GM23248 (cell line): ENCODE data around the gene RSAD1. TPM values are rescaled to one million over a fixed set of nuclear protein-coding genes. Genes with fewer than 3 reads are reported as not detected.
A peak's percentile ranks its signal among the peaks of the same experiment; 100 is the strongest.

Source experiments
- DNase-seq: peaks from one replicate; pipeline ENCODE4 v3.0.0-alpha.2; 2015
- H2AFZ ChIP-seq: fragments of 200-600 bp; sonication (generic); 2 replicates; pipeline ENCODE4 v1.6.1; 2016; ENCODE audit warnings: antibody characterized with exemption
- H3F3A ChIP-seq: fragments of 200-600 bp; sonication (generic); 2 replicates; pipeline ENCODE4 v1.6.1; 2016; ENCODE audit warnings: mild to moderate bottlenecking, antibody characterized with exemption, mixed run types; ENCODE audit not compliant: insufficient read depth
- H3K27ac ChIP-seq: fragments of 200-600 bp; sonication (generic); 2 replicates; pipeline ENCODE4 v1.5.1; 2016; ENCODE audit warnings: mild to moderate bottlenecking
- H3K27me3 ChIP-seq: fragments of 200-600 bp; sonication (generic); replicated peaks from 2 replicates; pipeline ENCODE4 v1.6.1; 2016; ENCODE audit warnings: mild to moderate bottlenecking; ENCODE audit not compliant: insufficient read depth
- H3K36me3 ChIP-seq: fragments of 200-600 bp; sonication (generic); 2 replicates; pipeline ENCODE4 v1.6.1; 2016; ENCODE audit warnings: low read depth, mild to moderate bottlenecking
- H3K4me1 ChIP-seq: fragments of 200-600 bp; sonication (generic); 2 replicates; pipeline ENCODE4 v1.6.1; 2016; ENCODE audit warnings: mild to moderate bottlenecking; ENCODE audit not compliant: insufficient read depth
- H3K4me2 ChIP-seq: fragments of 200-600 bp; sonication (generic); one replicate; pipeline ENCODE4 v1.6.1; 2016; ENCODE audit warnings: mild to moderate bottlenecking; ENCODE audit not compliant: unreplicated experiment
- H3K4me3 ChIP-seq: fragments of 200-600 bp; sonication (generic); 2 replicates; pipeline ENCODE4 v1.5.1; 2016; ENCODE audit warnings: mild to moderate bottlenecking
- H3K79me2 ChIP-seq: fragments of 200-600 bp; sonication (generic); 2 replicates; pipeline ENCODE4 v1.6.1; 2016; ENCODE audit warnings: mild to moderate bottlenecking; ENCODE audit not compliant: insufficient read depth
- H3K9ac ChIP-seq: fragments of 200-600 bp; sonication (generic); 2 replicates; pipeline ENCODE4 v1.6.1; 2016; ENCODE audit warnings: mild to moderate bottlenecking
- H3K9me2 ChIP-seq: fragments of 200-600 bp; sonication (generic); 2 replicates; pipeline ENCODE4 v1.6.1; 2016; ENCODE audit warnings: mixed run types, mild to moderate bottlenecking, moderate library complexity; ENCODE audit not compliant: insufficient read depth
- H3K9me3 ChIP-seq: fragments of 200-600 bp; sonication (generic); one replicate; pipeline ENCODE4 v1.6.1; 2017; ENCODE audit warnings: low read depth
- H4K20me1 ChIP-seq: fragments of 200-600 bp; sonication (generic); 2 replicates; pipeline ENCODE4 v1.6.0; 2016; ENCODE audit not compliant: insufficient read depth
- EZH2 ChIP-seq: fragments of 200-600 bp; sonication (generic); IDR thresholded peaks from 2 replicates; pipeline ENCODE4 v1.6.1; 2018; ENCODE audit warnings: antibody characterized with exemption, mild to moderate bottlenecking; ENCODE audit not compliant: insufficient read depth, poor library complexity, severe bottlenecking
- EZH2phosphoT487 ChIP-seq: fragments of 200-600 bp; sonication (generic); IDR thresholded peaks from 2 replicates; pipeline ENCODE4 v1.6.1; 2018; ENCODE audit warnings: antibody characterized with exemption, moderate library complexity, mild to moderate bottlenecking, low read depth; ENCODE audit not compliant: insufficient read depth
- WGBS, 2 experiments: methylation state at CpG; one replicate each; pipeline ENCODE4 v1.1.6; 2015 to 2017; ENCODE audit warnings: low lambda C conversion rate in 2 of 2, low coverage in 1 of 2; ENCODE audit errors: missing lambda C conversion rate in 2 of 2; 5-methylcytosine and 5-hydroxymethylcytosine counted together
- in situ Hi-C: fragments of 300-500 bp; cut with MboI; formaldehyde crosslinking; loops from 2 replicates; pipeline ENCODE4 v1.15.0; 2020
- polyA plus RNA-seq: library from polyadenylated mRNA; unstranded; fragments of >200 nt; fragmentation: Nextera tagmentation; extraction: Ambion mirVana; gene quantifications from 2 replicates; pipeline ENCODE4 v1.2.1, GENCODE V29; 2016
- total RNA-seq: library from RNA; depleted of rRNA; stranded (reverse); fragments of >200 nt; shearing (Covaris generic); gene quantifications from 2 replicates; pipeline ENCODE4 v1.2.3, GENCODE V29; 2014

The RSAD1 gene
- total and polyA plus RNA-seq, 2 experiments from 2014 or later = 19.8 to 22.4 TPM

DNA sequence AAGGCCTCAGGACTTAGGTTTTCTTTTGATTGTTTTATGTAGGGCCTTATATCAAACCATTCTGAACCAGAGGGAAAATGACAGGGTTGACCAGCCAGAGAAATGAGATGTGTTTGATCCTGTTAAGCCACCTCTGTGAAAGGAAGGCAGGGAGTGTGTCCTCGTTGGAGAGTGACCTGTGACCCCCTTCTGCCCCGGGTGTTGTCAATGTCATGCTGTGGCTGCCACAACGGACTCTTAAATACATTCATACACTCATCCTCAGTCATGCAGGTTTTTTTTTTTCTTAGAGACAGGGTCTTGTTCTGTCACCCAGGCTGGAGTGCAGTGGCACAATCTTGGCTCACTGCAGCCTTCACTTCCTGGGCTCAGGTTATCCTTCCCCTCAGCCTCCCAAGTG lies 35.7 kb downstream of the RSAD1 start:
- TF ChIP-seq EZH2 (no peak), EZH2phosphoT487 (no peak)
- 82 to 87% methylated on average over 3 of the region's 3 CpGs for WGBS, 2 experiments
- Histone ChIP-seq H3K4me1 (peaks cover 11% of the 10 kb centered on the region; the same call in 1 of the 2 replicates), H3K27me3 (no peaks in the 10 kb centered on the region), H3K9me2 (no peaks in the 10 kb centered on the region), H3K9me3 (no peaks in the 10 kb centered on the region), H3K79me2 (no peaks in the 10 kb centered on the region), H3F3A (no peaks in the 10 kb centered on the region), H2AFZ (no peak overlapping the region), H4K20me1 (no peaks in the 10 kb centered on the region), H3K4me2 (no peak overlapping the region), H3K4me3 (no peak overlapping the region), H3K9ac (no peak overlapping the region), H3K36me3 (no peaks in the 10 kb centered on the region), H3K27ac (no peak overlapping the region)
- in situ Hi-C loops = loop anchor here (25.0 kb wide), 1 partner anchor 448 kb away; no protein-coding TSS in a partner anchor
- DNase-seq = no peak

DNA sequence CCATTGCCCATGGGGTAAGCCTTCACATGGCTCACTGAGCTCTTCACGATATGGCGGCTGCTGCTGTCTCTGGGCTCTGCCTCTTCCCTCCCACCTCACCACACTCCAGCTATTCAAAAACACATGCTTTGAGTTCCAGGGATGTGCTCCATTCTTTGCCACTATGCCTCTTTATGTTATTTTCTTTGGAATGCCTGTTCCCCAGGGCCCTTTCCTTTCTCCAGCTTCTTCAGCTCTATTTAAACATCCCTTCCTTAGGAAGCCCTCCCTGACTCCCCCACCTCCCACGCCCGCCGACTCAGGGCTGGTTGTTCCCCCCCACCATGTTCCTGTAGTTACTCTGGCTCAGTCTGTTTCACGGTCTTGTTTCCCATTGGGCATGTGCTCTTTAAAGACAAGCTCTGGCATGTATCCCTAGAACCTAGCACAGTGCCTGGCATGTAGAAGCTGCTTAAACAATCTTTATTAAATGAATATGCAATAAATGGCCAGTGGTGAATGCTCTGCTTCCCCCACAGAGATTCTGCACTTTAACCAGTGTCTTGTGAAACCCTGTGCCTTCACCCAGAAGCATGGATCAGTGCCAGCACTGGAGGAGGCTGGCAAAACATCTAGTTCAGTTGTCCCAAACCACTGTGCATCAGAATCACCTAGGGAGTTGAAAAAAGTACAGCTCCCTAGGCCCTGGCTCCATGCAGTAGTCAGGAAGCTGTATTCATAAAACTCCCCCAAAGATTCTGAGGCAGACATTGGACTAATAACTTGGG lies 36.5 kb downstream of the RSAD1 start:
- DNase-seq = peak; percentile 72
- no peaks in the 10 kb centered on the region for H3K9me2 ChIP-seq
- H4K20me1 ChIP-seq = no peaks in the 10 kb centered on the region
- in situ Hi-C loops = loop anchor here (25.0 kb wide), 1 partner anchor 447 kb away; no protein-coding TSS in a partner anchor
- H3K4me1 ChIP-seq = peaks cover 11% of the 10 kb centered on the region; the same call in 1 of the 2 replicates
- no peak overlapping the region for H3K9ac ChIP-seq
- H3K27me3 ChIP-seq = no peaks in the 10 kb centered on the region
- H2AFZ ChIP-seq = no peak overlapping the region
- H3K4me3 ChIP-seq = no peak overlapping the region
- TF ChIP-seq EZH2phosphoT487 (no peak), EZH2 (no peak)
- H3F3A ChIP-seq = no peaks in the 10 kb centered on the region
- H3K9me3 ChIP-seq = no peaks in the 10 kb centered on the region
- H3K4me2 ChIP-seq = no peak overlapping the region
- H3K79me2 ChIP-seq = no peaks in the 10 kb centered on the region
- 60 to 74% methylated on average over 6 of the region's 6 CpGs for WGBS, 2 experiments
- H3K27ac ChIP-seq = no peak overlapping the region
- no peaks in the 10 kb centered on the region for H3K36me3 ChIP-seq

DNA sequence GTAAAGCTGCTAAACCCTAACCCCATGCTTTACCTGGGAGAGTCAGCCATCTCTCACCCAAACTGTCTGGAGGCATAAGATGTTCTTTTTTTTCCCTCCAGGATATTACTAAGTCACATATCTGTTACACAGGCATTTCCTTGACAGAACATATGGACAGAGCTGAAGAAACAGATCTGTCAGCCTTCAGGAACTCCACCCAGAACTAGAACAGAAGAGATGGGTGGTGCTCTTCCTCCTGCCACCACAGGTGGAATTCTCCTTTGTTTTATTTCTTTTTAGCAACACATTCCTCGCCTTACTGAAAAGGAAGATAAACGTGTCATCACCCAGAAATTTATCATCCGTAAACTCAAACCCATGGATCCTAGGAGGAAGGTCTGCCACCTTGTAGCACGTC lies 38.4 kb downstream of the RSAD1 start:
- no peak overlapping the region for H3K27ac ChIP-seq
- H3K9me3 ChIP-seq = no peaks in the 10 kb centered on the region
- no peak overlapping the region for H2AFZ ChIP-seq
- DNase-seq = no peak
- no peaks in the 10 kb centered on the region for H3K36me3 ChIP-seq
- no peak for TF ChIP-seq EZH2
- no peak for TF ChIP-seq EZH2phosphoT487
- no peaks in the 10 kb centered on the region for H3K9me2 ChIP-seq
- no peaks in the 10 kb centered on the region for H4K20me1 ChIP-seq
- peaks cover 11% of the 10 kb centered on the region; the same call in 1 of the 2 replicates for H3K4me1 ChIP-seq
- H3K27me3 ChIP-seq = no peaks in the 10 kb centered on the region
- H3K9ac ChIP-seq = no peak overlapping the region
- H3K79me2 ChIP-seq = no peaks in the 10 kb centered on the region
- in situ Hi-C loops = loop anchor here (25.0 kb wide), 1 partner anchor 445 kb away; no protein-coding TSS in a partner anchor
- 74 to 80% methylated on average over 4 of the region's 4 CpGs for WGBS, 2 experiments
- H3K4me3 ChIP-seq = no peak overlapping the region
- no peaks in the 10 kb centered on the region for H3F3A ChIP-seq
- H3K4me2 ChIP-seq = no peak overlapping the region

DNA sequence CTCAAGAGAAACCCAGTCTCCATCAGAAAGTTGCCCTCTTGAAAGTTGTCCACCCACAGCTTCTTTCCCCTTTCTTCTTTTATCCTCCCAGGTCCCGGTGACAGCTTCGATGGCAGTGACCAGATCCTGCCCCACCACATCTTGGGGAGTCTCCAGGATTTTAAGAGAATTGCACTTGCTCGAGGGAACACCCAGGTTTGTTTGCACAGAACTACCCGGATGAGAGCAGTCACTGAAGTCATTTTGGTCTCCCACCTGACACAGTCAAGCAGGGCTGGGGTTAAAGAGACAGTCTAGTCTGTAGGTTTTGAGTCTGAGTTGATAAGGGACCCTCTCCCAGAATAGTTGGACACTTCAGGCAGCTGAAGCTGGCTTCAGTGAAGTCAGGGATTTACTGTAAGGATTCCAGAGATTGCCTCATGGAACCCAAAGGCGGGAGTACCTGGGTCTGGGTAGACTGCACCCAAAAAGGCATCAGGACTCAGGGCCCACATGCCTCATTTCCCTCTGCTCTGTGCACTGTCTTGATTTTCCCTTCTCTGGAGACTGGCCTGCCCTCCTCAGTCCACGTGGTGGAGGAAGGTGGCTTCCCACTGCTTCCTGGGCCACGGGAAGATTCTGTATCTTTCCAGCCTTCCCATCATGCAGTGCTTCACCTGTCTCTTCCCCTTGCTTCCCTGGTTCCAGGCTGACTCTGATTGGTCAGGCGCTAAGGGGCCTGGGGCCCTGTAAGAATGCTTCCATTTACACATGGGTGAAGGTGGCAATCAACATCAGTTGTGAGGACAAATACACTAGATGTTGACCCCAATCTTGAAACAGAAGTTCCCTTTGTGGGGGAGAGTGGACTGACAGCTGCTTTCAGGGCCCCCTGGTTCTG lies 39.1 kb downstream of the RSAD1 start:
- in situ Hi-C loops = loop anchor here (25.0 kb wide), 1 partner anchor 445 kb away; no protein-coding TSS in a partner anchor
- no peaks in the 10 kb centered on the region for H3K79me2 ChIP-seq
- H3F3A ChIP-seq = no peaks in the 10 kb centered on the region
- H3K27me3 ChIP-seq = no peaks in the 10 kb centered on the region
- H3K4me2 ChIP-seq = no peak overlapping the region
- no peaks in the 10 kb centered on the region for H3K9me3 ChIP-seq
- 73 to 82% methylated on average over 8 of the region's 8 CpGs for WGBS, 2 experiments
- TF ChIP-seq EZH2phosphoT487 = no peak
- no peaks in the 10 kb centered on the region for H3K9me2 ChIP-seq
- H3K9ac ChIP-seq = no peak overlapping the region
- DNase-seq = no peak
- H4K20me1 ChIP-seq = no peaks in the 10 kb centered on the region
- H3K4me1 ChIP-seq = peaks cover 11% of the 10 kb centered on the region; the same call in 1 of the 2 replicates
- H3K27ac ChIP-seq = no peak overlapping the region
- H3K4me3 ChIP-seq = no peak overlapping the region
- no peaks in the 10 kb centered on the region for H3K36me3 ChIP-seq
- H2AFZ ChIP-seq = no peak overlapping the region
